Measurements from ENCODE around the gene CDH13.

The CDH13 gene

GRCh38 chr16:83447560-83447959 is 820.8 kb downstream of the CDH13 start:
- Histone ChIP-seq H3K4me1 (ENCODE audit: low read length) (no peaks in the 10 kb centered on the region), H3K9me3 (ENCODE audit: insufficient read depth, low read length) (no peaks in the 10 kb centered on the region), H3K4me2 (ENCODE audit: low read length) (no peak overlapping the region), H3K4me3 (ENCODE audit: low read length) (no peak overlapping the region), H2AFZ (ENCODE audit: low read depth, low read length) (no peak overlapping the region), H3K27ac (ENCODE audit: low read length) (no peak overlapping the region), H3K36me3 (replicated peaks; ENCODE audit: low read depth, low read length) (no peaks in the 10 kb centered on the region), H4K20me1 (ENCODE audit: insufficient read depth, low read length) (no peaks in the 10 kb centered on the region), H3K27me3 (ENCODE audit: low read depth, low read length) (peaks cover 12% of the 10 kb centered on the region), H3K9ac (ENCODE audit: low read length) (no peak overlapping the region), H3K79me2 (ENCODE audit: low read length) (no peaks in the 10 kb centered on the region)
- TF ChIP-seq, protein P1, sequence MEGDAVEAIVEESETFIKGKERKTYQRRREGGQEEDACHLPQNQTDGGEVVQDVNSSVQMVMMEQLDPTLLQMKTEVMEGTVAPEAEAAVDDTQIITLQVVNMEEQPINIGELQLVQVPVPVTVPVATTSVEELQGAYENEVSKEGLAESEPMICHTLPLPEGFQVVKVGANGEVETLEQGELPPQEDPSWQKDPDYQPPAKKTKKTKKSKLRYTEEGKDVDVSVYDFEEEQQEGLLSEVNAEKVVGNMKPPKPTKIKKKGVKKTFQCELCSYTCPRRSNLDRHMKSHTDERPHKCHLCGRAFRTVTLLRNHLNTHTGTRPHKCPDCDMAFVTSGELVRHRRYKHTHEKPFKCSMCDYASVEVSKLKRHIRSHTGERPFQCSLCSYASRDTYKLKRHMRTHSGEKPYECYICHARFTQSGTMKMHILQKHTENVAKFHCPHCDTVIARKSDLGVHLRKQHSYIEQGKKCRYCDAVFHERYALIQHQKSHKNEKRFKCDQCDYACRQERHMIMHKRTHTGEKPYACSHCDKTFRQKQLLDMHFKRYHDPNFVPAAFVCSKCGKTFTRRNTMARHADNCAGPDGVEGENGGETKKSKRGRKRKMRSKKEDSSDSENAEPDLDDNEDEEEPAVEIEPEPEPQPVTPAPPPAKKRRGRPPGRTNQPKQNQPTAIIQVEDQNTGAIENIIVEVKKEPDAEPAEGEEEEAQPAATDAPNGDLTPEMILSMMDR (IDR thresholded peaks at IDR 0.05; ENCODE audit: low read depth, low read length): no peak
- no peak for TF ChIP-seq EZH2phosphoT487 (IDR thresholded peaks at IDR 0.05; ENCODE audit: low read depth)

GRCh38 chr16:83449861-83450260 is 823.1 kb downstream of the CDH13 start:
- H3K27ac ChIP-seq (ENCODE audit: low read length): no peak overlapping the region
- peaks cover 7% of the 10 kb centered on the region; the same call in 1 of the 2 replicates for H3K4me1 ChIP-seq (ENCODE audit: low read length)
- no peaks in the 10 kb centered on the region for H3K9me3 ChIP-seq (ENCODE audit: insufficient read depth, low read length)
- H3K36me3 ChIP-seq (replicated peaks; ENCODE audit: low read depth, low read length): no peaks in the 10 kb centered on the region
- TF ChIP-seq, protein P1 (IDR thresholded peaks at IDR 0.05; ENCODE audit: low read depth, low read length): no peak
- TF ChIP-seq EZH2phosphoT487 (IDR thresholded peaks at IDR 0.05; ENCODE audit: low read depth): no peak
- no peak overlapping the region for H3K4me2 ChIP-seq (ENCODE audit: low read length)
- H3K4me3 ChIP-seq (ENCODE audit: low read length): no peak overlapping the region
- H3K27me3 ChIP-seq (ENCODE audit: low read depth, low read length): peaks cover 12% of the 10 kb centered on the region
- H3K9ac ChIP-seq (ENCODE audit: low read length): no peak overlapping the region
- H2AFZ ChIP-seq (ENCODE audit: low read depth, low read length): no peak overlapping the region
- no peaks in the 10 kb centered on the region for H3K79me2 ChIP-seq (ENCODE audit: low read length)
- H4K20me1 ChIP-seq (ENCODE audit: insufficient read depth, low read length): no peaks in the 10 kb centered on the region

DNA sequence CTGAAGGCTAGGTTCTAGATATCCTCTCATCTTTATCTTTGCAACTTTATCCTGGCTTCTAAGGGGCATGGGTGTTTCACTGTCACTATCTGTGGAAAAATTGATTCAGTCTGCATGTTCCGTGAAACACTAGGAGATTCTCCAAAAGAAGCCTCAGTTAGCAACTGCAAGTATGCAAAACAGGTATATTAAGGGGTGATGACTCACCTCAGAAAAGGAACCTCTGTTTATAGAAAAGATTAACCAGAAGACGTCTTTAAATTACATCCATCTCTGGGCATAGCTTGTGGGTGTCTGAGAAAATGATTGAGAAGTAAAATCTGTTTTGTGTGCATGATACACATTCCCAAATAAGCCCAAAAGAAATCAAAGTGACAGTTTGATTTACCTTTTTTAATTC is 827.2 kb downstream of the CDH13 start:
- Histone ChIP-seq H4K20me1 (ENCODE audit: insufficient read depth, low read length) (no peaks in the 10 kb centered on the region), H2AFZ (ENCODE audit: low read depth, low read length) (no peak overlapping the region), H3K4me1 (ENCODE audit: low read length) (peaks cover 7% of the 10 kb centered on the region; the same call in 1 of the 2 replicates), H3K4me3 (ENCODE audit: low read length) (no peak overlapping the region), H3K4me2 (ENCODE audit: low read length) (no peak overlapping the region), H3K9me3 (ENCODE audit: insufficient read depth, low read length) (no peaks in the 10 kb centered on the region), H3K27ac (ENCODE audit: low read length) (no peak overlapping the region), H3K79me2 (ENCODE audit: low read length) (no peaks in the 10 kb centered on the region), H3K9ac (ENCODE audit: low read length) (no peak overlapping the region), H3K27me3 (ENCODE audit: low read depth, low read length) (peaks cover 7% of the 10 kb centered on the region), H3K36me3 (replicated peaks; ENCODE audit: low read depth, low read length) (no peaks in the 10 kb centered on the region)
- TF ChIP-seq EZH2phosphoT487 (IDR thresholded peaks at IDR 0.05; ENCODE audit: low read depth): no peak
- TF ChIP-seq, protein P1 (IDR thresholded peaks at IDR 0.05; ENCODE audit: low read depth, low read length): no peak

GRCh38 chr16:83455716-83456115 is 828.9 kb downstream of the CDH13 start:
- Histone ChIP-seq H3K4me2 (ENCODE audit: low read length) (no peak overlapping the region), H3K9ac (ENCODE audit: low read length) (no peak overlapping the region)

More at GRCh38 chr16:83455716-83456115, 828.9 kb downstream of the CDH13 start:
- H3K9me3 ChIP-seq (ENCODE audit: insufficient read depth, low read length): no peaks in the 10 kb centered on the region
- H2AFZ ChIP-seq (ENCODE audit: low read depth, low read length): no peak overlapping the region
- no peak overlapping the region for H3K4me3 ChIP-seq (ENCODE audit: low read length)
- no peaks in the 10 kb centered on the region for H3K79me2 ChIP-seq (ENCODE audit: low read length)
- no peaks in the 10 kb centered on the region for H3K27me3 ChIP-seq (ENCODE audit: low read depth, low read length)
- H3K27ac ChIP-seq (ENCODE audit: low read length): no peak overlapping the region
- TF ChIP-seq EZH2phosphoT487 (IDR thresholded peaks at IDR 0.05; ENCODE audit: low read depth): no peak
- TF ChIP-seq, protein P1 (IDR thresholded peaks at IDR 0.05; ENCODE audit: low read depth, low read length): no peak
- no peaks in the 10 kb centered on the region for H3K36me3 ChIP-seq (replicated peaks; ENCODE audit: low read depth, low read length)
- H4K20me1 ChIP-seq (ENCODE audit: insufficient read depth, low read length): no peaks in the 10 kb centered on the region
- H3K4me1 ChIP-seq (ENCODE audit: low read length): peaks cover 7% of the 10 kb centered on the region; the same call in 1 of the 2 replicates

Data from OCI-LY3 (cell line).